Measurements from ENCODE around the gene EP300.
"Not testable (repeated sequence)": the region's sequence is repeated elsewhere in the genome, so short reads cannot be mapped to it uniquely, and the experiment has no call there.

Gene EP300

GRCh38 chr22:41092023-41092817, at the start of gene EP300:
TSS of gene EP300 (plus strand) at chr22:41092592. CDS start at chr22:41093005, 413 bp downstream.
- DNase-seq (ENCODE audit: extremely low spot score, insufficient read length, low read depth) (peak; percentile 65), FAIRE-seq (peak; percentile 73)

GRCh38 chr22:41043722-41044121, 48.7 kb upstream of the EP300 start:
- no peak for FAIRE-seq
- DNase-seq (ENCODE audit: extremely low spot score, insufficient read length, low read depth) = no peak

GRCh38 chr22:41045575-41045974, 46.8 kb upstream of the EP300 start:
- not testable (repeated sequence) for DNase-seq (ENCODE audit: extremely low spot score, insufficient read length, low read depth); FAIRE-seq

- no peak for DNase-seq (ENCODE audit: extremely low spot score, insufficient read length, low read depth)
These were observed 44.6 kb upstream of the EP300 start for GRCh38 chr22:41047801-41048211.

GRCh38 chr22:41048345-41048744, 44.0 kb upstream of the EP300 start:
- DNase-seq (ENCODE audit: extremely low spot score, insufficient read length, low read depth); FAIRE-seq: not testable (repeated sequence)

More at GRCh38 chr22:41047801-41048211, 44.6 kb upstream of the EP300 start:
- FAIRE-seq = no peak

GRCh38 chr22:41048791-41049717, 43.3 kb upstream of the EP300 start:
- DNase-seq (ENCODE audit: extremely low spot score, insufficient read length, low read depth) (no peak), FAIRE-seq (no peak)

GRCh38 chr22:41049795-41050194, 42.6 kb upstream of the EP300 start:
- DNase-seq (ENCODE audit: extremely low spot score, insufficient read length, low read depth); FAIRE-seq: not testable (repeated sequence)

GRCh38 chr22:41050883-41051282, 41.5 kb upstream of the EP300 start:
- no peak for DNase-seq (ENCODE audit: extremely low spot score, insufficient read length, low read depth)
- FAIRE-seq = no peak

GRCh38 chr22:41052661-41053490, 39.5 kb upstream of the EP300 start:
- DNase-seq (ENCODE audit: extremely low spot score, insufficient read length, low read depth) (no peak), FAIRE-seq (no peak)

GRCh38 chr22:41057076-41057475, 35.3 kb upstream of the EP300 start:
- FAIRE-seq (no peak), DNase-seq (ENCODE audit: extremely low spot score, insufficient read length, low read depth) (no peak)

GRCh38 chr22:41062146-41062545, 30.2 kb upstream of the EP300 start:
- FAIRE-seq = no peak

GRCh38 chr22:41064326-41064725, 28.1 kb upstream of the EP300 start:
- DNase-seq (ENCODE audit: extremely low spot score, insufficient read length, low read depth); FAIRE-seq: not testable (repeated sequence)

More at GRCh38 chr22:41062146-41062545, 30.2 kb upstream of the EP300 start:
- no peak for DNase-seq (ENCODE audit: extremely low spot score, insufficient read length, low read depth)

- FAIRE-seq; DNase-seq (ENCODE audit: extremely low spot score, insufficient read length, low read depth): not testable (repeated sequence)
These were observed 26.1 kb upstream of the EP300 start for GRCh38 chr22:41066341-41066740.

GRCh38 chr22:41067968-41068367, 24.4 kb upstream of the EP300 start:
- FAIRE-seq; DNase-seq (ENCODE audit: extremely low spot score, insufficient read length, low read depth): not testable (repeated sequence)

GRCh38 chr22:41070665-41071331, 21.6 kb upstream of the EP300 start:
- FAIRE-seq (no peak), DNase-seq (ENCODE audit: extremely low spot score, insufficient read length, low read depth) (no peak)

- DNase-seq (ENCODE audit: extremely low spot score, insufficient read length, low read depth) = no peak
- FAIRE-seq = no peak
These were observed 18.3 kb upstream of the EP300 start for GRCh38 chr22:41074061-41074460.

GRCh38 chr22:41074466-41074865, 17.9 kb upstream of the EP300 start:
- FAIRE-seq (no peak), DNase-seq (ENCODE audit: extremely low spot score, insufficient read length, low read depth) (no peak)

- FAIRE-seq (no peak), DNase-seq (ENCODE audit: extremely low spot score, insufficient read length, low read depth) (no peak)
These were observed 17.3 kb upstream of the EP300 start for GRCh38 chr22:41074941-41075710.
